HepG2 (cell line): ENCODE data around the gene SULT1C4. TPM values are rescaled to one million over a fixed set of nuclear protein-coding genes. Genes with fewer than 3 reads are reported as not detected.

Experiments used
- ATAC-seq: fragments of 200-7000 bp; cut with Tn5 transposase; 3 replicates; pipeline ENCODE4 v1.9.1; 2020; ENCODE audit warnings: mild to moderate bottlenecking, moderate library complexity
- BruUV-seq: library from RNA; stranded (reverse); fragments of 400-500 nt; replicated peaks from 2 replicates; lab custom pipeline; 2021; lab: Mats Ljungman, UMichigan
- CTCF ChIA-PET: fragments of 300-600 bp; formaldehyde crosslinking; extraction: SDS; loops from one replicate; lab custom pipeline; 2021; ENCODE audit warnings: low total read pairs, inconsistent platforms, low intra/inter-chr PET ratio; lab: Yijun Ruan, JAX
- POLR2A ChIA-PET: fragments of 350-600 bp; sonication (Branson Sonifier 250); formaldehyde crosslinking; loops from one replicate; lab custom pipeline; 2020; ENCODE audit warnings: antibody characterized with exemption, inconsistent platforms; lab: Yijun Ruan, JAX
- DNase-seq: peaks from one replicate; pipeline ENCODE4 v3.0.0-alpha.2; 2015; ENCODE audit warnings: low spot score
- FAIRE-seq: peaks from 3 replicates; lab custom pipeline; 2011; peaks lifted over from hg19 to GRCh38; lab: Jason Lieb, UNC
- H2AFZ ChIP-seq: one replicate; pipeline ENCODE4 v1.6.1; 2011; ENCODE audit warnings: low read length, inconsistent platforms
- H3K27ac ChIP-seq: fragments of 300-600 bp; 3 replicates; pipeline ENCODE4 v1.8.0; 2011; ENCODE audit warnings: mixed run types, mild to moderate bottlenecking, mixed read lengths, low read length, inconsistent platforms; ENCODE audit not compliant: insufficient read depth; ENCODE audit errors: extremely low read length
- H3K27me3 ChIP-seq, 2 experiments: fragments of 200-600 bp in 1 of 2; 2 replicates in 1 of 2; 3 replicates in 1 of 2; pipeline versions ENCODE4 v1.6.0 to v1.8.0; 2011; ENCODE audit warnings: low read length in 2 of 2, mild to moderate bottlenecking in 2 of 2, moderate library complexity in 2 of 2, inconsistent platforms in 1 of 2; ENCODE audit not compliant: insufficient read depth in 2 of 2, control insufficient read depth in 1 of 2
- H3K36me3 ChIP-seq, 2 experiments: fragments of 200-600 bp in 1 of 2; replicated peaks in 1 of 2; 2 replicates in 1 of 2; 3 replicates in 1 of 2; pipeline versions ENCODE4 v1.5.1 to v1.8.0; 2011; ENCODE audit warnings: low read length in 2 of 2, inconsistent platforms in 1 of 2; ENCODE audit not compliant: insufficient read depth in 2 of 2, control insufficient read depth in 1 of 2
- H3K4me1 ChIP-seq: 2 replicates; pipeline ENCODE4 v1.5.1; 2012; ENCODE audit warnings: low read length, inconsistent platforms; ENCODE audit not compliant: insufficient read depth
- H3K4me2 ChIP-seq: 2 replicates; pipeline ENCODE4 v1.6.0; 2011; ENCODE audit warnings: low read depth, low read length, inconsistent platforms
- H3K4me3 ChIP-seq, 3 experiments: fragments of 200-600 bp in 1 of 3; sonication (generic), shearing (Covaris generic) in 1 of 3; replicated peaks in 1 of 3; 2 replicates each; pipeline ENCODE4 v1.5.1; 2011 to 2016; ENCODE audit warnings: low read length in 3 of 3, inconsistent platforms in 2 of 3, low read depth in 2 of 3, mild to moderate bottlenecking in 2 of 3, control low read depth in 1 of 3, mixed read lengths in 1 of 3; ENCODE audit not compliant: insufficient read depth in 1 of 3
- H3K79me2 ChIP-seq: one replicate; pipeline ENCODE4 v1.6.1; 2011; ENCODE audit warnings: low read length, inconsistent platforms; ENCODE audit not compliant: insufficient read depth
- H3K9ac ChIP-seq: 2 replicates; pipeline ENCODE4 v1.6.0; 2011; ENCODE audit warnings: mild to moderate bottlenecking, low read depth, low read length, inconsistent platforms; ENCODE audit not compliant: insufficient read depth
- H3K9me3 ChIP-seq: 2 replicates; pipeline ENCODE4 v1.5.1; 2012; ENCODE audit warnings: mild to moderate bottlenecking, low read length
- H4K20me1 ChIP-seq: 2 replicates; pipeline ENCODE4 v1.6.0; 2011; ENCODE audit warnings: inconsistent platforms, mild to moderate bottlenecking, low read length, moderate library complexity; ENCODE audit not compliant: insufficient read depth
- ASH2L ChIP-seq: fragments of 300-600, 200-600 bp; sonication (generic); IDR thresholded peaks from 2 replicates; pipeline ENCODE4 v1.7.0; 2017; ENCODE audit warnings: low read depth, mild to moderate bottlenecking, moderate library complexity, mixed read lengths, low read length; ENCODE audit not compliant: insufficient read length
- CSRNP1 ChIP-seq: sonication (generic); formaldehyde crosslinking; IDR thresholded peaks from 2 replicates; pipeline ENCODE4 v1.8.1; 2023; ENCODE audit warnings: mild to moderate bottlenecking, missing genetic modification reagents
- ELF1 ChIP-seq: sonication (generic); formaldehyde crosslinking; IDR thresholded peaks from 2 replicates; pipeline ENCODE4 v1.4.0; 2020; ENCODE audit warnings: missing genetic modification reagents
- FOSL2 ChIP-seq: sonication (generic); formaldehyde crosslinking; IDR thresholded peaks from 2 replicates; pipeline ENCODE4 v1.4.0; 2020; ENCODE audit warnings: missing genetic modification reagents
- FOXA3 ChIP-seq: IDR thresholded peaks from 2 replicates; pipeline ENCODE4 v1.6.1; 2016; ENCODE audit warnings: missing genetic modification reagents, missing compliant biosample characterization
- FOXO1 ChIP-seq: sonication (generic); formaldehyde crosslinking; IDR thresholded peaks from 2 replicates; pipeline ENCODE4 v1.4.0; 2020; ENCODE audit warnings: missing genetic modification reagents
- GMEB1 ChIP-seq: sonication (generic); formaldehyde crosslinking; IDR thresholded peaks from 2 replicates; pipeline ENCODE4 v1.5.1; 2020; ENCODE audit warnings: missing genetic modification reagents, mild to moderate bottlenecking, borderline replicate concordance
- IKZF5 ChIP-seq: IDR thresholded peaks from 2 replicates; pipeline ENCODE4 v1.6.1; 2018; ENCODE audit warnings: missing genetic modification reagents, mild to moderate bottlenecking, missing compliant biosample characterization
- MIER3 ChIP-seq: IDR thresholded peaks from 2 replicates; pipeline ENCODE4 v1.6.1; 2016; ENCODE audit warnings: missing compliant biosample characterization, borderline replicate concordance
- POGK ChIP-seq: sonication (generic); formaldehyde crosslinking; conservative IDR thresholded peaks from 2 replicates; pipeline ENCODE4 v1.8.0; 2022; ENCODE audit warnings: mild to moderate bottlenecking, moderate library complexity, missing genetic modification reagents
- SNRNP70 ChIP-seq: fragments of 200-400 bp; formaldehyde crosslinking; IDR thresholded peaks from 2 replicates; pipeline ENCODE4 v1.6.1; 2017; ENCODE audit warnings: mild to moderate bottlenecking, low read depth, low read length, moderate library complexity
- SP5 ChIP-seq: IDR thresholded peaks from 2 replicates; pipeline ENCODE4 v1.6.1; 2016; ENCODE audit warnings: low read depth, borderline replicate concordance
- STAG1 ChIP-seq: sonication (generic); formaldehyde crosslinking; IDR thresholded peaks from 2 replicates; pipeline ENCODE4 v1.4.0; 2020; ENCODE audit warnings: missing genetic modification reagents
- ZBTB38 ChIP-seq: sonication (generic); formaldehyde crosslinking; IDR thresholded peaks from 2 replicates; pipeline ENCODE4 v1.5.1; 2020; ENCODE audit warnings: mild to moderate bottlenecking, missing genetic modification reagents
- ZFP37 ChIP-seq: sonication (generic); formaldehyde crosslinking; IDR thresholded peaks from 2 replicates; pipeline ENCODE4 v1.4.0; 2020; ENCODE audit warnings: missing genetic modification reagents, borderline replicate concordance
- ZKSCAN8 ChIP-seq: IDR thresholded peaks from 2 replicates; pipeline ENCODE4 v1.6.1; 2016; ENCODE audit warnings: borderline replicate concordance, missing genetic modification reagents, missing compliant biosample characterization
- ZNF12 ChIP-seq: sonication (generic); formaldehyde crosslinking; IDR thresholded peaks from 2 replicates; pipeline ENCODE4 v1.5.0; 2020; ENCODE audit warnings: missing genetic modification reagents
- ZNF331 ChIP-seq: sonication (generic); formaldehyde crosslinking; IDR thresholded peaks from 2 replicates; pipeline ENCODE4 v1.4.0; 2020; ENCODE audit warnings: missing genetic modification reagents
- ZNF768 ChIP-seq: sonication (generic); formaldehyde crosslinking; IDR thresholded peaks from 2 replicates; pipeline ENCODE4 v1.4.0; 2020; ENCODE audit warnings: missing genetic modification reagents
- WGBS: methylation state at CpG from one replicate; pipeline ENCODE4 v1.1.6; 2017; ENCODE audit warnings: low lambda C conversion rate; 5-methylcytosine and 5-hydroxymethylcytosine counted together
- in situ Hi-C: cut with HindIII; loops from 2 replicates; pipeline ENCODE4 v1.10.0; 2017; ENCODE audit warnings: low pct_unique_long_range_greater_than_20kb; ENCODE audit not compliant: extremely low pct_ligation_motif_present
- intact Hi-C: fragments of 100-400 bp; cut with micrococcal nuclease; formaldehyde crosslinking; loops from one replicate; pipeline ENCODE4 v1.10.0; 2022; ENCODE audit not compliant: unreplicated experiment
- polyA plus RNA-seq, 8 experiments: library from polyadenylated mRNA; depleted of rRNA in 3 of 8; stranded (reverse) in 7 of 8; unstranded in 1 of 8; fragments of >200 nt; fragmentation: Illumina TruSeq in 4 of 8; extraction: Trizol in 4 of 8; gene quantifications; 2 replicates each; pipeline versions ENCODE4 v1.2.1 to v1.2.3, GENCODE V29; 2011 to 2016; ENCODE audit warnings: low read depth in 4 of 8, missing spikeins in 1 of 8, mixed read lengths in 1 of 8; ENCODE audit not compliant: insufficient read depth in 1 of 8
- total RNA-seq, 5 experiments: library from RNA; depleted of rRNA; stranded (reverse); fragments of >200 nt; fragmentation: Illumina TruSeq; extraction: Trizol; gene quantifications; 2 replicates each; pipeline ENCODE4 v1.2.3, GENCODE V29; 2016; ENCODE audit warnings: low read depth in 1 of 5

The SULT1C4 gene
- total and polyA plus RNA-seq, 2 of the 13 experiments (the other 11 are each of a cell fraction or from before 2014, with no cell fraction given), result 1.3 to 8.6 TPM

- H3K27ac ChIP-seq, result no peak overlapping the region
- no peak overlapping the region for H2AFZ ChIP-seq
- CTCF ChIA-PET, result interaction anchor here (1.1 to 2.3 kb wide), 4 partner anchors 20 to 167 kb away, joined by 3 to 26 read pairs (median 10); no protein-coding TSS in a partner anchor
- peak; percentile 100 for ATAC-seq
- no peak overlapping the region for H3K4me2 ChIP-seq
- POLR2A ChIA-PET, result no interaction called here
- in situ Hi-C loops, result loop anchor here (5.0 kb wide), 1 partner anchor 165 kb away; no protein-coding TSS in a partner anchor
- H3K4me3 ChIP-seq, result no peak overlapping the region
- 10% methylated on average over 2 of the region's 2 CpGs for WGBS
- peaks cover 23% of the 10 kb centered on the region for H3K4me1 ChIP-seq
- no TSS peak for BruUV-seq
- no peaks in the 10 kb centered on the region for H3K27me3 ChIP-seq
- no peak overlapping the region for H3K9ac ChIP-seq
- no peaks in the 10 kb centered on the region for H3K79me2 ChIP-seq
- H3K36me3 ChIP-seq, result no peaks in the 10 kb centered on the region
- DNase-seq, result peak; percentile 80
- intact Hi-C loops, result loop anchor here (1.0 kb wide), 3 partner anchors 32 to 167 kb away; partner anchors contain the start of gene GCC2
- no peaks in the 10 kb centered on the region for H4K20me1 ChIP-seq
- no peaks in the 10 kb centered on the region for H3K9me3 ChIP-seq
- peak; percentile 88 for FAIRE-seq
- TF ChIP-seq ZBTB38 (CRISPR knock-in tag) (no peak), ELF1 (CRISPR knock-in tag) (peak; percentile 23; the same call in 1 of the 2 replicates), FOXO1 (CRISPR knock-in tag) (peak; percentile 56), ZNF768 (CRISPR knock-in tag) (no peak), ZKSCAN8 (peak; percentile 69; the same call in 1 of the 2 replicates), POGK (no peak), GMEB1 (CRISPR knock-in tag) (no peak), FOSL2 (peak; percentile 47), STAG1 (CRISPR knock-in tag) (peak; percentile 89), CSRNP1 (CRISPR knock-in tag) (no peak), ZNF12 (CRISPR knock-in tag) (peak; percentile 80), FOXA3 (CRISPR knock-in tag) (0 out of 2 replicates have a peak, but pooled peaks have one; percentile 38), MIER3 (CRISPR knock-in tag) (0 out of 2 replicates have a peak, but pooled peaks have one; percentile 42), ZFP37 (no peak), SP5 (CRISPR knock-in tag) (0 out of 2 replicates have a peak, but pooled peaks have one; percentile 20), SNRNP70 (no peak), ASH2L (peak; percentile 22), ZNF331 (peak; percentile 65; the same call in 1 of the 2 replicates), IKZF5 (CRISPR knock-in tag) (peak; percentile 42; the same call in 1 of the 2 replicates)
Observed at GRCh38 chr2:108417254-108417653, 39.5 kb downstream of the SULT1C4 start.
